Dedifferentiated amniotic fluid mesenchymal stem cell (primary cell): ENCODE data around the gene SRL.

Experiments
- DNase-seq: peaks from one replicate; pipeline ENCODE4 v3.0.0-alpha.2; 2016; ENCODE audit errors: extremely low spot score

The SRL gene

DNA sequence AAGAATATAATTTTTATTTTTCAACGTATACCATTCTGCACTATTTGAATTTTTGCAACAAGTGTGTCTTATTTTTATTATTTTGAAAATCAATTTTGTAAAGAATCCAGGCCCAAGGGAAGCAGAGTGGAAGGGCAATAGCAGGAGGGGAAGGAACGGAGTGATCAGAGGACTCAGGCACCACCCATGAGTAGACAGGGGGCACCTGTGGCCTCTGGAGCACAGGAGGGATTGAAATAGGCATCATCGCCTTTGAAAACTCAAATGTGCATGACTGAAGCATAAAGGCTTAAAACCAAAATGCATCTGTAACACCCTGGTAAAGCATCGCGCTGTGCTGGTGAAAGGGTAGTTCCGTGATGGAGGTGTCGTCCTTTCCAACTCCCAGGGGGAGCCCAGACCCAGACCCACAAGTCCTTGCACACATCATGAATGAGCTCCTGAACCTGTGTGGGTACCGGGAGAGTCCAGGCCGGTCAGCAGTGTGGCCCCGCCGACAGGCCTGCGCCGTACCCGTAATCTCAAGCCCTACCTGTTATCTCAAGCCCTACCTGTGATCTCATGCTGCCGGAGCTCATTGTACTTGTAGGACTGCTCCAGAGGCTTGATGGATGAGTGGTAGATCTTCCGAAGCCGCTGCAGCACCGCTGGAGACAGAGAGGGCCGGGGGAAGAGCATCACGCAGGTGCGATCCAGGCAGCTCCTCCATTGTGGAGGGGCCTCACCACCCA, 39.1 kb downstream of the SRL start:
- DNase-seq: no peak

DNA sequence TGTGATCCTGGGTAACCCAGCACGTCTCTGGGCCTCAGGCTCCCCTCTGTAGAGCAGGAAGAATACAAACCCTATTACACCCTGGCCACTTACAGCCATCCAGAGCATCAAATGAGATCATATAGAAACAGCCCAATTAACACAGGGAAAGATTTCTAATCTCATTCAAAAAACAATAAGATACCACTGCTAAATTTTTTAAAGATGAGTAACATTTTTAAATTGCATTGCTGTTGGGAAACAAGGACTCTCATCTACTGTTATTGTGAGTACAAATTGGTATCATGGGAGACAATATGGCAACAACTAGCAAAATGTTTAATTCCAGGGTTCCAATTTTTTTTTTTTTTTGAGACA, 41.1 kb downstream of the SRL start:
- peak; percentile 25 for DNase-seq

DNA sequence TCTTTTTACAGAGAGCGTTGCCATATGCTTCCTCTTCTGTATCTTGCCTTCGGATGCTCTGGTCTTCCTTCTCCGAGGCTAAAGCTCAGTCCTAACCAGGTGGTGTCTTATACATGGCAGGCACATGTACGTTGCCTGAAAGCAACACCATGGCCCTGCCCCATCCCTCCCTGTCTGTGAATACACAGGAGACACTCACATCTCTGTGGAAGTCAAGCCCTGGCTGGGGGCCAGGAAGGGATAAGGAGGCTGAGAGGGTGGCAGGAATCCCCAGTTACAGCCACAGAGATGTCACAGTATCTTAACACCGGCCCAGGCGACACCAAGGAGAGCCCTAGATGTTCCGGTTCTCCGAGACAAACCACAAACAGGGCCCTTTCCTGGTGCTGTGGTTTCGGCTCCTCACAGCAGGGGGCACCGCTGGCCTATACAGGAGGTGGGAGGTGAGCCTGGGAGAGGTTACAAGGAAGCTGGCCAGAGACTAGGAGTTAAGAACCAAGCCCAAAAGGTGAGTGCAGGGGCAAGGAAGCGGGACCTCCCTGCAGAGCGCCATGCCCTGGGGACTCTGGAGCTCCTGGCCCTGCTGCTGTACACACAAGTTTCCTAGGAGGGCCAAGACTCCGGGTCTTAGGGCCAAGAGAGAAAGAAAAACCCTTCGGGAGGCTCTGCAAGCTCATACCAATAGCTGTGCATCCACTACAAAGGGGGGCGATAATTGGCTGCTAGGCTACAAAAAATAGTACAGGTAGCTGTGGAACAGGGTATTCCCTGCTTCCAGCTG, 41.7 kb downstream of the SRL start:
- DNase-seq: no peak

DNA sequence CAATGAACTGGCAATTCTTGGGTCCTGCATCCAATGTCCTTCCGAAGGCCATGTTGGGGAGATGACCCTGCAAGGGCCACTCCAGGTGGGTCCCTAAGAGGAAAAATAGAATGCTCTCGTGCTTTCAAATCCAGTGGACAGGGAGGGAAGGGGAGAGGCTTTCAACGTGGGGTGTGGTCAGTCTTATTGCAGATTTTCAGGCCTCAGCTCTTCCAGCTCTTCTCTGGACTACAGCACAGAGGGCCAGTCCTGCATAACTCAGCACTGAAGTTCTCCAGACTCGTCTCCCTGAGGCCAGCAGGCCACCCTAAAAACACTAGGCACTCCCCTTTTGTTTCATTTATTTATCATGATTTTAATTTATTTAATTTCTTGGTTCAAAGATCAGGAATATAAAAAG, 43.1 kb downstream of the SRL start:
- no peak for DNase-seq

DNA sequence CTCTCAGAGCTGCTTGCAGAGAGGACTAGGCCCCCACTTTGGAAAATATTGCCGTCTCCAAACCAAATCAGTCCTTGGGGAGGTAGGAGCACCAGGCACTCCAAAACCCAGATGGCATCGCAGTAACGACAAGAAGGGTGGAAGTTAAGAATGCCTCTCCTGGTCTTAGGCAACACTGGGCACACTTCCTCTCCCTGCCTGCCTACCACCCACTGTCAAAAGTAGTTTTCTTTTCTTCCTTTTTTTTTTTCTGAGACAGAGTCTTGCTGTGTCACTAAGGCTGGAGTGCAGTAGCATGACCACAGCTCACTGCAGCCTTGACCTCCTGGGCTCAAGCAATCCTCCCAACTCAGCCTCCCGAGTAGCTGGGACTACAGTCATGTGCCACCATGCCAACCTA, 47.2 kb downstream of the SRL start:
- no peak for DNase-seq

DNA sequence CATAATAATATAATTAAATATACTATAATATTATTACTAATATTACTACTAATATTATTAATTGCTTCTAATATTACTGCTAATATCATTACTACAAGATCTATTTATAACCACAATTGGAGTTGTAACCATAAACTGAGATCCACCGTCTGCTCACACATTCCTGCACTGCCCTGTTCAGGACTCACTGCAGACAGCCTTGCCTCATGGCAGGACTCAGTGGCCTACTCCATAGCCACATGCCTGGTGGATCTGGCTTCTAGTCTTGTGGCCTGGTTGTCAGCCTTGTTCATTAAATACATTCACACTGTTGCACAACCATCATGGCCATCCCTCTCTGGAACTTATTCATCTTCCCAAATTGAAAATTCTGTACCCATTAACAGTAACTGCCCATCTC, 48.0 kb downstream of the SRL start:
- no peak for DNase-seq

DNA sequence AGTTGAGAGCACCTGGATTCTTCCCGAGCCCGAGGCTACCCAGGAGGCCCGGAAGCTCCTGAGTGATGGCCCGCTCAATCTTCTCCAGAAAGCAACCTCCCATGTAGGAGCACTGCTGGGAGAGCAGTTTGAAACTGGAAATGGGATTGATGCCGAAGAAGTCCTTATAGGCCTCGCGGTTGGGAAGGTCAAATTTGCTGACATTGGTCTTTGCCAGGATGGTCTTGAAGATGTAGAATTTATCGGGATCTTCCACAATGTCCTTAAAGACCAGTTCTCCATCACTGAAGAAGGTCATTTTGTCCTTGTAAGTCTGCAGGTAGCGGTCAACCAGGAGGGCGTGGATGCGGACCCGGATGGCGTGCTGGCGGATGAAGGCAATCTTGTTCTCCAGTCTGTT, 49.7 kb downstream of the SRL start:
- DNase-seq: no peak

DNA sequence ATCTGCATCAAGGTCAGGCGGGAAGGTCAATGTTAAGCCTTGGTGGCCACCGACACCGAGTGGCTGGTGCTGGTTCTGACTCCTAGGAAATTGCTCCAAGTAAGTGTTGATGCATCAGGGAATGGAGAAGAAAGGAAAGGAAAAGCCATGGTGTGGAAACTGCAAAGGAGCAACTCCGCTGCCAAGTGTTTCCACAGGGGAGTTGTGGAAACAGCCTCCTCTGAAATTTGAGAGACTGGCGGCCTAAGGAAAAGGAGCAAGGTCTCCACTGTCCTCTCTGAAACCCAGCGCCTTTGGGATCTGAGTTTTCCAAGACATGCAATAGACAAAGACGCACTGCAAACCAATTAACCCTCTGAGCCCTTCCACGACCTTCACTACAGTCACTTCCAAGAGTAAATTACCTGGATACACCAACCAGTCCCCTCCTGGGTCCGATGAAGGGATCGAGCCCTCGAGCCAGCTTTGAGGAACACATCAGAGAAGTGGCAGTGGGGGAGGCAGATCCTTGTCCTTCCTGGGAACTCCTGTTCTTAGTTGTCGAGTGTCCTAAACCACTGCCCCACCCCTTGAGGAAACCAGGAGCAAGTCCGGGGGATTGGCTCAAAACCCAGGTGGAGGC, 51.1 kb downstream of the SRL start:
- no peak for DNase-seq

DNA sequence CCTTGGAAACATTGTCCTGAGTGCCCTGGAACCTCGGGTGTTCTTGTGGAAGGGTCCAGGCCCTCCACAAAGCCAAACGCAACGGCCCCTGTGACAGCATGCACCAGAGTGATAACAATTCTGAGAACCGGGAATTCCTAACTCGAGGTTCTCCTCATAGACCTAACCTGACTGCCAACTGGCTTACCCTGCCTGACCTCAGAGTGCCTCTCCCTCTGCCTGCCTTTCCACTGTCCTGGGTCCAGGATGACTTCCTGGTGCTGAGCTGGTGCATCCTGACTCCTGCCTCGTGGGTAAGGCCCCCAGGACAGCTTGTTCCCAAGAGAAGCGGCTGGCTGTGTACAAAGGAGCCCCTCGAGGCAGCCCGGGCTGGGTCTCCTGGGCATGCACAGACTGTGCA, 51.8 kb downstream of the SRL start:
- DNase-seq: no peak

DNA sequence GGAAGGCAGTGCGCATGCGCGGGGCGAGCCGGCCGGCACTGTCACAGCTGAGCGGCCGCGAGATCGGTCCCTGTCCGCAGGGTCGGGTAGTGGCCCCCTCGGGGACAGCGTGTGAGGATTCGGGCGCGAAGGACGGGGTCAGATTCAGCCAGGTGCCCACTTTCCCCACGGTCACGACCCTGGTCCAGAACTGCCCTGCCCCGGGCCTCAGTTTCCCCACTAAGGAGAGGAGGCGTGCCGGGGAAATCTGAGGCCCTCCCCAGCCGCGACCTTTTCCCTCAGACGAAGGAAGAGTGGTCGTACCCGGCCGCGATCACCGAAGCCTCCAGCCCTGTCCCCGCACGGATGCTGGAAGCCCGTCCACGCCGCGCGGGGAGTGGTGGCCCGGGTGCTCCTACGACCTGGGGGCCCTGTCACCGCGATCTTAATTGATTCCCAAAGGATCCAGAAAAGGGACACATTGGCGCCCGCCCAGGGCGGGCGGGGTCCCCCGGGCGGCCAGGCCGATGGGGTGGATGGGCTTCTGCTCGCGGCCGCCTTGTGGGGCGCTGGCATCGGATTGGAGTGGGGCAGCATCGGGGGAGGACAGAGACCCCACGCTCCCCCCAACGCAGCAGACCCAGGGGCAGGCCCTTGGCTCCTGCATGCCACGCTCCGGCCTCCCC, 57.7 kb downstream of the SRL start:
- no peak for DNase-seq

DNA sequence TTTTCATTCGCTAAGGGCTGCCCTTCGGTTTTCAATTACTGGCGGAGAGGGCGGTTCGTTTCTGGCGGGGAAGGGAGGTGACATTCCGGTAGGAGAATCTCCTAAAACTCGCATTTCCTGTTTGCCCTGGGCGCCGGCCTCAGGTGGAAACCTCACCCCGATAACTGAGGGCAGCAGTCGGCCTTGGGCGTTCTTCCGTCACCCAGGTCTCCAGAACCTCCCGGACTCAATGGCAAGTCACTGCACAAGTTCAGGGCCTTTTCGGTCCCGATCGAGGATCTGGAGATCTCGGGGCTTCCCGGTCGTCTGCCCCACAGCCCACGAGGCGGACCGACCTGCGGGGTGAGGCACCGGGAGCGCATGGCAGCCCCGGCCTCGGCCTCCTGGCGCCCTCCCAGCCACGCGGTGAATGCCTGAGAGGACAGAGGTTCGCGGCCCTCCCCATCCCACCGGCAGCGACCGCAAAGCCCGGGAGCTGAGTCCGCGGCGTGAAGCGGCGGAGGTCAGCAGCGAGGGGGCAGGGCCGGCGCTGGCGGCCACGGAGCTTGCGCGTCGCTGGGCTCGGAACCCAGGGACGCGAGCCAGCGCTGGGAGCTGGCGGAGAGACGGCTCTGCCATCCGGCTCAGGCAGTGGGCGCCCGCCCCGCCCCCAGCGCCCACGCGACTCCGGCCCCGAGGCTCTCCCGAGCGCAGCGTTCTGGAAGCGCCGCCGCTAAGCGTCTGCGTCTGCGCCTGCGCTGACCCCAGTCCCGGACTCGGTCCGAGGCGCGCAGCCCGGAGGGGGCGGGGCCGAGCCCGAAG, 58.4 kb downstream of the SRL start:
- peak; percentile 82 for DNase-seq

DNA sequence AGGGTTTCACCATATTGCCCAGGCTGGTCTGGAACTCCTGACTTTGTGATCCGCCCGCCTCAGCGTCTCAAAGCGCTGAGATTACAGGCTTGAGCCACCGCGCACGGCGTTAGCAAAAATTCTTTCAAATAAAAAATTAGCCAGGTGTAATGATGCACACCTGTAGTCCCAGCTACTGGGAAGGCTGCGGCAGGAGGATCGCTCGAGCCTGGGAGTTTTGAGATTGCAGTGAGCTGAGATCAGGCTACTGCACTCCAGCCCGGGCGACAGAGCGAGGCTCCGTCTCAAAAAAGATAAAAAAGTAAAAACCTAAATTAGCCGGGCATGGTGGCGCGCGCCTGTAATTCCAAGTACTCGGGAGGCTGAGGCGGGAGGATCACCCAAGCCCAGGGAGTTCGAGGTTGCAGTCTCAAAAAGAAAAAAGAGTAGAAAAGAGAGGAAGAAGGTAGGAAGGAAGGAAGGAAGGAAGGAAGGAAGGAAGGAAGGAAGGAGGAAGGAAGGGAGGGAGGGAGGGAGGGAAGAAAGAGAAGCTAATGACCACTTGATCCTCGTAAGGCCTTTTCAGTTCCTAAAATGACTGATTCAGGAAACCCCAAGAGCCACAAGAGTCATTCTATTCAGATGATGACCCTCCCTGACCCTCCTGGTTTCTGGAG, 59.2 kb downstream of the SRL start:
- no peak for DNase-seq

DNA sequence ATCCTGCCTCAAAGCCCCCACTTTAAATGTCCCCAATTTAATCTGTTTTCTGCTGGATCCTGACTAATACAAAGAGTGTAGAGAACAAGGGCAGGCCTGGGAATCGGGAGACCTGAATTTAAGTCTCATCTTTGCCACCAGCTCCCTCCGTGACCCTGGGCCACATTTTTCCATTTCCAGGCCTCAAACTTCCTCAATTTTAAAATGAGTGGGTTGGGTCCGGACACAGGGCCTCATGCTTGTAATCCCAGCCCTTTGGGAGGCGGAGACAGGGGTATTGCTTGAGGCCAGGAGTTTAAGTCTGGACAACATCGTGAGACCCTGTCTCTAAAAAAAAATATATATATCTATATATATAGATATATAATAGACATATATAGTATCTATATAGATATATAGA, 61.4 kb downstream of the SRL start:
- DNase-seq: no peak

DNA sequence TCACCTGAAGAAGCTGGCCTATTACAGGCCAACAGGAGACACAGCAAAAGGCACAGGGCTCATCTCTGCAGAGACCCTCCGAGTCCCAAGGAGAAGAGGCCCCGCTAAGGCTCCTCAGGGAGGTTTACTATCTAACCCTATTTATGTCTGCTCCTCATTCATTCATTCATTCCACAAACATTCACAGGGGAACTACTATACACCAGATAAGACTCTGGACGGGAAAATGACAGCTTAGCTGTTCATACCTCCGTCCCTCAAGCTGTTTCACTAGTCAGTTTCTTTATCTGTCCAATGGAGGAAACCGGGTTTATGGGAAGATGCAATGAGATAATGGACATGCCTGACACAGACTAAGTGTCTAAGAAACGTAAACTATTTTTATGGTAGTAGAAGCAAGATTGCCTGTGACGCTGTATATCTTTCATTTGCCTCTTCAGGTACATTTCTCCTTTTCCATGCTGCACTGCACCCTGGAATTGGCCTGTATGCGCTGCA, 62.1 kb downstream of the SRL start:
- DNase-seq: no peak

DNA sequence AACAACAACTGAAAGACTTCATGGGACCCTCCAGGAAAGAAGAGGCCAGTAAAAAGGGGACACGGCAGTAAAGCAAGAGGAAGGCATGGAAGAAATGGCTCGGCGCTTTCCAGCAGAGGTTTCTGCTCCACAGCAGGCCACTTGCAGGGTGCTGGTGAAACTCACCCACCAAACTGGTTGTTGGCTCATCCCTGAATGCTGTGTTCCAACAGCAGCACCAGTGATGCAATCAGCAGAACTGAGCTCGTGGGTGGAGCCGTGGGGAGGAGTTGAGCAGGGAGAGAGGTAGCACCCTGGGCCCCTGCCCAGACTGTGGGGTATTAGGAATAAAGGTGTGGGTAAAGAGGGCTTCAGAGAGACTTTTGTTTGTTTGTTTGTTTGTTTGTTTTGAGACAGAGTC, 62.9 kb downstream of the SRL start:
- no peak for DNase-seq

DNA sequence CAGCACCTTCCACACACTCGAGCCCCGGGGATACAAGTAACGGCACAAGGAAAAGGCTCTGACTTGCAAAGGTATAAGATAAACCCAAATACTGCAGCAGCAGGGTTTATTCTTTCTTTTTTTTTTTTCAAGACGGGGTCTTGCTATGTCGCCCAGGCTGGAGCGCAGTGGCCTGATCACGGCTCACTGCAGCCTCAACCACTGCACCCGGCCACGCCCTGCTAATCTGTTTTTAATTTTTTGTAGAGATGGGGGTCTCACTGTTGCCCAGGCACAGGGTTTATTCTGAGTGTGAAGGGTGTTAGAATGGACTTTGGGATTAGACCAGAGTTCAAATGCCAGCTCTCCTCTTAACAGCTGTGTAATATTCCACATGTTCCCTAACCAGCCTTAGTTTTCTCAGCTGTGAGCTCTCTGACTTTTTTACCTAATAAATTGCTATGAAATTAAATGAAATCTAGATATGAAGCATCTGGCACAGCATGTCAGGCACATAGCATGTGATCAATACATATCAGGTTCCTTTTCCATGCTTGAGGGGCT, 63.3 kb downstream of the SRL start:
- no peak for DNase-seq

DNA sequence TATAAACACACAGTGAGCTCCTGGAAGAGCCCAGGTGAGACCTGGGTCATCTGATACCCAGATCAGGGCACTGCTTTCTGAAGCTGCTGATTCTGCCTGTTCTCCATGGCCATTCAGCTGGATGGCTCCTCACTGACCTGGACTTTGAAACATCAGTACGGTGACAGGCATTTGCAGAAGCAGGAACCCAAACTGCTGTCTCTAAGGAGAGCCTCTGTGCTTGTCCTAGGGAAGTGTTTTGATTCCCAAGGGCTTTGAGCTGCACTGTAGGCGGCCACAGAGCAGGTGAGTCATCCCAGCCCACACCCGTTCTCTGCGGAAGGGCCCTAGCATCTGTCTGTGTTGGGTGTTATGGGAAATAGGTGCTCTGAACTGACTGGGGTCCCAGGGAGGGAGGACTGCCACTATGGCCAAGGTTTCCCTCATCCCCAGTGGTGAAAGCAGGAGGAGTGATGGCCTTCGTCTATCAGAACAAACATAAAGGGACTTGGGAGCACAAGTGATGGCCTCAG, 64.9 kb downstream of the SRL start:
- no peak for DNase-seq

DNA sequence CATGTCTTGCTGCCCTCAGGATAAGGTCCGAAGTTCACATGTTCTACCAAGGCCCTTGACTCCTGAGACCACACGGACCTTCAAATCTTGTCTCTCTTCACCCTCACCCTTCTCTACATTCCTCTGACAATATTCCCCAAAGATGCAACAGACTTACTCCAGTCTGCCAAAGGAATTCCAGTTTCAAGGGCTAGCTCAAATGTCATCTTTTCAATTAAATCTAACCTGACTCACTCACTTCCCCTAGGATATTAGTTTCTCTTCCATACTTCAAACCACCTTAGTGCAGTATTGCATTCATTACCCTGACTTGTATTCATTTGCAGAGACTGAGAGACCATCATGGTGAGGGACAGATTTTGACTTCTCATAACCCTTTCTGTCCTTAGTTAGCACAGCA, 66.0 kb downstream of the SRL start:
- DNase-seq: no peak

DNA sequence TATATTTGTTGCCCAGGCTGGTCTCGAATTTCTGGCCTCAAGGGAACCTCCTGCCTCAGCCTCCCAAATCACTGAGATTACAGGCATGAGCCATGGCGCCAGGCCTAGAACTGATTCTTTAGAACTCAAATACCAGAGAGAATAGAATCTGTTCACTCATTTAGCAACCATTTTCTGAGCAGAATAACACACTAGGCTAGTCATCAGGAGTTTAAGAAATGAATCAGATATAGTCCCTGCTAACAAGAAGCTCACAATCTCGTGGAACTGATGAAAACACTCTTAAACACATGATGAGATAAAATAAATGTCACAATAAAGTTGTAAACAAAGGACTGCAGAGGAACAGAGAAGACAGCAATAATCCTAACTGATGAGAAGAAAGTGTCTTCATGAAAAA, 69.8 kb downstream of the SRL start:
- no peak for DNase-seq

DNA sequence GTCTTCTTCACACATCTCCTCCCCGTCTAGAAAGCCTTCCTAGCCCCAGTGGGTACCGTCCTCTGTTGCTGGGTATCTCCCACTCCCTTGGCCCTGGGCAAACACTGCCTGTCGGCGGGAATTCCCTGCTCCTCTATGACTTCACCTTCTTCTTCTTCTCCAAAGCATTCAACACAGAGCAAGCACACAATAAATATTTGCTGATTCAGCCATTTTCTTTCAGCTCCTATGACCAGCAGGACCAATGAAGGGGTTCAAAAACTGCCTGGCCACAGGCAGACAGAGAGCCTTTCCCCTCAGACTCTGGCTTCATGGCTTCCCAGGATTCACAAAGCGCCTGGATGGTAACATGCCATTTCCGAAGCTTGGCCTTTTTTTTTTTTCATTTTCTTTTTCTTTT, 72.5 kb downstream of the SRL start:
- no peak for DNase-seq

DNA sequence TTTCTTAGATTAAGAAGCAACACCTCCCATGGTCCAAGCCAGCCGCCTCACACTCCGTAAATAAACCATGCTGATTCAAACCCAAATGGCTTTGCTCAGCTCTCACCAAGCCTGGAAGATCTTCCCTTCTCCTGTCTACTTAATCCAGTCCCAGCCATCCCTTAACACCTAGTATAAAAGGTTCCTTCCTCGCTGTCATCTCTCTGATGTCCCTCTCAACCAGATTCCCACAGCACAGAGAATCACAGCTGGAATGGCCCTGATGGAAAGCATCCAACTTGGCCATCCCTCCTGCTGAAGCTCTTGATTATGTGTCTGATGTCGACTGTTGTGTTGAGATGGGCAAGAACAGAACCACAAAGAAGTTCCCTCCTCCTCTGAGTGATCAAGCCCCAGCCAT, 75.1 kb downstream of the SRL start:
- DNase-seq: no peak
